Measurements from ENCODE around the gene TMEM130. TPM values are rescaled to one million over a fixed set of nuclear protein-coding genes. Genes with fewer than 3 reads are reported as not detected.
"Not testable (repeated sequence)": the region's sequence is repeated elsewhere in the genome, so short reads cannot be mapped to it uniquely, and the experiment has no call there.

TMEM130 gene
- total and polyA plus RNA-seq, 2 experiments from 2014 or later = 0.33 to 0.90 TPM

DNA sequence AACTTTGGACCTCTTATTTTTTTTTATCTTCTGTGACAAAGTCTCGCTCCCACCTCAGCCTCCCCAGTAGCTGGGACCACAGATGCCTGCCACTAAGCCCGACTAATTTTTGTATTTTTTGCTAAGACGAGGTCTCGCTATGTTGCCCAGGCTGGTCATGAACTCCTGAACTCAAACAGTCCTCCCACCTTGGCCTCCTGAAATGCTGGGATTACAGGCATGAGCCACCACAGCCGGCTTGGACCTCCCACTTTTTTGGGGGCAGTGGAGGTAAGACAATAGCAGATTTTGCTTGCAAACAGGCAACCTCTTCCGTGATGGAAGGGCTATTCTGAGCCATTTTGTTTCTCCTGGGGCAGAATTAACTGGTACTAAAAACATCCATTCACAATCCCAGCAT, 7.3 kb upstream of the TMEM130 start:
- no peak overlapping the region for H3K4me3 ChIP-seq
- H3K4me2 ChIP-seq = no peak overlapping the region
- WGBS (ENCODE audit: low lambda C conversion rate, missing lambda C conversion rate) = 89% methylated on average over 6 of the region's 6 CpGs
- H3K79me2 ChIP-seq = peaks cover 35% of the 10 kb centered on the region
- H3K27ac ChIP-seq = no peak overlapping the region
- H3K9me3 ChIP-seq (ENCODE audit: low read depth) = no peaks in the 10 kb centered on the region
- no peaks in the 10 kb centered on the region for H3K4me1 ChIP-seq (ENCODE audit: insufficient read depth)
- H2AFZ ChIP-seq = no peak overlapping the region
- no peaks in the 10 kb centered on the region for H3K27me3 ChIP-seq
- no peak for DNase-seq (ENCODE audit: low spot score)
- peaks cover 17% of the 10 kb centered on the region for H4K20me1 ChIP-seq (ENCODE audit: insufficient read depth, poor library complexity, severe bottlenecking)
- no peaks in the 10 kb centered on the region for H3K36me3 ChIP-seq (replicated peaks; ENCODE audit: insufficient read depth, low read depth)
- TF ChIP-seq EZH2 (IDR thresholded peaks at IDR 0.05; ENCODE audit: borderline replicate concordance) = no peak
- H3K9me2 ChIP-seq (replicated peaks; ENCODE audit: insufficient read depth) = no peaks in the 10 kb centered on the region

DNA sequence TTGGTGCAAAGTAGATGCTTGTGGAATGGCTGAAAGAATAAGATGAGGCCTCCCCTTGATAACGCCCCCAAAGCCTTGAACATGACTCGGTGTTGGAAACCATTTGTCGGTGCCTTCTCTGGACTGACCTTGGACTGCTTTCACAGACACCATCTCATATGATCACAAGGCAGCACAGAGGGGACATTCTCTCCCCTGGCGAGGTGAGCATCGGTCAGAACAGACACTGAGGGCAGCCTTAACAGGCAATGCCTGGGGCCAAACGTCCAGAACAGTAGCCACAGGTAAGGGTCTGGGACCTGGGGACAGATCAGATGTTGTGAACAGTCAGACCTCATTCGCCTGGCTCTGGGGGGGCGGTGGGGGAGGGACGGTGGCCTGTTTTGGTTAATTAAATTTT, 5.7 kb upstream of the TMEM130 start:
- WGBS (ENCODE audit: low lambda C conversion rate, missing lambda C conversion rate) = 81% methylated on average over 9 of the region's 9 CpGs
- H3K36me3 ChIP-seq (replicated peaks; ENCODE audit: insufficient read depth, low read depth) = no peaks in the 10 kb centered on the region
- peaks cover 20% of the 10 kb centered on the region for H3K79me2 ChIP-seq
- H2AFZ ChIP-seq = no peak overlapping the region
- no peak overlapping the region for H3K27ac ChIP-seq
- no peak overlapping the region for H3K4me2 ChIP-seq
- DNase-seq (ENCODE audit: low spot score) = no peak
- no peak for TF ChIP-seq EZH2phosphoT487 (IDR thresholded peaks at IDR 0.05; ENCODE audit: low read depth, severe bottlenecking, unreplicated experiment)
- TF ChIP-seq, protein P1, sequence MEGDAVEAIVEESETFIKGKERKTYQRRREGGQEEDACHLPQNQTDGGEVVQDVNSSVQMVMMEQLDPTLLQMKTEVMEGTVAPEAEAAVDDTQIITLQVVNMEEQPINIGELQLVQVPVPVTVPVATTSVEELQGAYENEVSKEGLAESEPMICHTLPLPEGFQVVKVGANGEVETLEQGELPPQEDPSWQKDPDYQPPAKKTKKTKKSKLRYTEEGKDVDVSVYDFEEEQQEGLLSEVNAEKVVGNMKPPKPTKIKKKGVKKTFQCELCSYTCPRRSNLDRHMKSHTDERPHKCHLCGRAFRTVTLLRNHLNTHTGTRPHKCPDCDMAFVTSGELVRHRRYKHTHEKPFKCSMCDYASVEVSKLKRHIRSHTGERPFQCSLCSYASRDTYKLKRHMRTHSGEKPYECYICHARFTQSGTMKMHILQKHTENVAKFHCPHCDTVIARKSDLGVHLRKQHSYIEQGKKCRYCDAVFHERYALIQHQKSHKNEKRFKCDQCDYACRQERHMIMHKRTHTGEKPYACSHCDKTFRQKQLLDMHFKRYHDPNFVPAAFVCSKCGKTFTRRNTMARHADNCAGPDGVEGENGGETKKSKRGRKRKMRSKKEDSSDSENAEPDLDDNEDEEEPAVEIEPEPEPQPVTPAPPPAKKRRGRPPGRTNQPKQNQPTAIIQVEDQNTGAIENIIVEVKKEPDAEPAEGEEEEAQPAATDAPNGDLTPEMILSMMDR (IDR thresholded peaks at IDR 0.05; ENCODE audit: poor library complexity) = no peak
- H3K4me1 ChIP-seq (ENCODE audit: insufficient read depth) = no peaks in the 10 kb centered on the region
- no peaks in the 10 kb centered on the region for H3K9me2 ChIP-seq (replicated peaks; ENCODE audit: insufficient read depth)
- H4K20me1 ChIP-seq (ENCODE audit: insufficient read depth, poor library complexity, severe bottlenecking) = peaks cover 14% of the 10 kb centered on the region
- H3K9me3 ChIP-seq (ENCODE audit: low read depth) = no peaks in the 10 kb centered on the region
- H3K4me3 ChIP-seq = no peak overlapping the region
- H3K27me3 ChIP-seq = peaks cover 12% of the 10 kb centered on the region

DNA sequence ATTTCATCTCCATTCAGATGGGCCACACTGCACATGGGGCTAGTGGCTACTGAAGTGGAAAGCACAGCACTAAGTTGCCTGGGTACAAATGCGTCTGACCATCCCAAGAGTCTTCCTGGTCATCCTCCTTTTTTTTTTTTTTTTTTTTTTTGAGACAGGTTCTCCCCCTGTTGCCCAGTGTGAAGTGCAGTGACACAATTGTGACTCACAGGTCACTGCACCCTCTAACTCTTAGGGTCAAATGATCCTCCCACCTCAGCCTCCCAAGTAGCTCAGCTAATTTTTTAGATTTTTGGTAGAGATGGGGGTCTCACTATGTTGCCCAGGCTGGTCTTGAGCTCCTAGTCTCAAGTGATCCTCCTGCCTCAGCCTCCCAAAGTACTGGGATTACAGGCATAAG, 5.1 kb upstream of the TMEM130 start:
- Histone ChIP-seq H3K9me3 (ENCODE audit: low read depth) (no peaks in the 10 kb centered on the region), H3K79me2 (peaks cover 15% of the 10 kb centered on the region), H3K27ac (no peak overlapping the region), H2AFZ (no peak overlapping the region), H3K4me2 (no peak overlapping the region), H3K4me3 (no peak overlapping the region), H3K36me3 (replicated peaks; ENCODE audit: insufficient read depth, low read depth) (no peaks in the 10 kb centered on the region), H3K9me2 (replicated peaks; ENCODE audit: insufficient read depth) (no peaks in the 10 kb centered on the region), H3K27me3 (peaks cover 17% of the 10 kb centered on the region), H3K4me1 (ENCODE audit: insufficient read depth) (no peaks in the 10 kb centered on the region), H4K20me1 (ENCODE audit: insufficient read depth, poor library complexity, severe bottlenecking) (peaks cover 8% of the 10 kb centered on the region)
- TF ChIP-seq EZH2phosphoT487 (IDR thresholded peaks at IDR 0.05; ENCODE audit: low read depth, severe bottlenecking, unreplicated experiment) = no peak
- TF ChIP-seq EZH2 (IDR thresholded peaks at IDR 0.05; ENCODE audit: borderline replicate concordance) = no peak
- WGBS (ENCODE audit: low lambda C conversion rate, missing lambda C conversion rate) = 100% methylated on average over 1 of the region's 1 CpG
- no peak for DNase-seq (ENCODE audit: low spot score)

DNA sequence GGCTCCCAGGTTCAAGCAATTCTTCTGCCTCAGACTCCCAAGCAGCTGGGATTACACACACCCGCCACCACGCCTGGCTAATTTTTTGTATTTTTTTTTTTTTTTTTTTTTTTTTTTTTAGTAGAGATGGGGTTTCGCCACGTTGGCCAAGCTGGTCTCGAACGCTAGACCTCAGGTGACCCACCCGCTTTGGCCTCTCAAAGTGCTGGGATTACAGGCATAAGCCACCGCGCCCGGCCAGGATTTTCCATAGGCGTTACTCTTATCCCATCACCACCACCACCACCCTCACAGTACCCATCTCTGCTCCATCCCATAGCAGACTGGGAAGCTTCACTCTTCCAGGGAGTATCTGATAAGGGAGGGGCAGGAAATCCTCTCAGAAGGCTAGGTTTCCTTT, 3.8 kb upstream of the TMEM130 start:
- H3K27ac ChIP-seq; DNase-seq (ENCODE audit: low spot score); H3K4me1 ChIP-seq (ENCODE audit: insufficient read depth); H3K9me2 ChIP-seq (replicated peaks; ENCODE audit: insufficient read depth); H2AFZ ChIP-seq; H3K4me3 ChIP-seq; H4K20me1 ChIP-seq (ENCODE audit: insufficient read depth, poor library complexity, severe bottlenecking); H3K9me3 ChIP-seq (ENCODE audit: low read depth); H3K36me3 ChIP-seq (replicated peaks; ENCODE audit: insufficient read depth, low read depth); H3K79me2 ChIP-seq; H3K4me2 ChIP-seq: not testable (repeated sequence)
- 91% methylated on average over 9 of the region's 11 CpGs for WGBS (ENCODE audit: low lambda C conversion rate, missing lambda C conversion rate)
- peaks cover 28% of the 10 kb centered on the region for H3K27me3 ChIP-seq

DNA sequence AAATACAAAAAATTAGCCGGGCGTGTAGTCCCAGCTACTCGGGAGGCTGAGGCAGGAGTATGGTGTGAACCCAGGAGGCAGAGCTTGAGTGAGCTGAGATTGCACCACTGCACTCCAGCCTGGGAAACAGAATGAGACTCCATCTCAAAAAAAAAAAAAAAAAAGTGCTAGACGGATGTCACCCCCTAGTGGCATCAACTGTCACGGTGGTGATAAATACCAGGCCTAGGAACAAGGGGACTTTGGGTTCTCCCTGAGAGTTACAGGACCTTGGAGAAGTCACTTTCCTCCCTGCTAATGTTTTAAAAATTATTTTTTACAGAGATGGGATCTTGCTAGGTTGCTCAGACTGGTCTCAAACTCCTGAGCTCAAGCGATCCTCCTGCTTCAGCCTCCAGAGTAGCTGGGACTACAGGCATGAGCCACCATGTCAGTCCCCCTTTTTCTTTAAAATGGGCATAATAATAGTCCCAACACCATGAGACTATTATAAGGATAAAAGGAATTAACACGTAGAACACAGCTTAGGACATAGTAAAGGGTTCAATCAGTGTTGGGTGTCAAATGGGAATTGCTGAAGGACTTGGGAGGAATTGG, 2.6 kb upstream of the TMEM130 start:
- Histone ChIP-seq H3K9me3 (ENCODE audit: low read depth) (no peaks in the 10 kb centered on the region), H3K4me2 (no peak overlapping the region), H4K20me1 (ENCODE audit: insufficient read depth, poor library complexity, severe bottlenecking) (no peaks in the 10 kb centered on the region), H3K9me2 (replicated peaks; ENCODE audit: insufficient read depth) (no peaks in the 10 kb centered on the region), H3K36me3 (replicated peaks; ENCODE audit: insufficient read depth, low read depth) (no peaks in the 10 kb centered on the region), H3K79me2 (no peaks in the 10 kb centered on the region), H3K27ac (no peak overlapping the region), H3K4me1 (ENCODE audit: insufficient read depth) (no peaks in the 10 kb centered on the region), H3K27me3 (peaks cover 37% of the 10 kb centered on the region), H2AFZ (no peak overlapping the region), H3K4me3 (no peak overlapping the region)
- TF ChIP-seq EZH2 (IDR thresholded peaks at IDR 0.05; ENCODE audit: borderline replicate concordance) = no peak
- TF ChIP-seq, protein P1 (IDR thresholded peaks at IDR 0.05; ENCODE audit: poor library complexity) = peak; percentile 16
- TF ChIP-seq EZH2phosphoT487 (IDR thresholded peaks at IDR 0.05; ENCODE audit: low read depth, severe bottlenecking, unreplicated experiment) = no peak
- DNase-seq (ENCODE audit: low spot score) = no peak
- 66% methylated on average over 7 of the region's 7 CpGs for WGBS (ENCODE audit: low lambda C conversion rate, missing lambda C conversion rate)
